ENCODE results near the gene MANF. TPM values are rescaled to one million over a fixed set of nuclear protein-coding genes. Genes with fewer than 3 reads are reported as not detected.

MANF gene
- total and polyA plus RNA-seq, 2 of the 4 experiments (the other 2 are of a cell fraction) = 65.4 to 122 TPM

- no peak overlapping the region for H2BK20ac ChIP-seq (ENCODE audit: low read depth, low read length)
- intact Hi-C loops (cut with micrococcal nuclease) = no loop called here
- no peak overlapping the region for H4K91ac ChIP-seq (ENCODE audit: insufficient read depth, low read depth, low read length)
- H3K27me3 ChIP-seq (ENCODE audit: control insufficient read depth, insufficient read depth, low read length) = no peaks in the 10 kb centered on the region
- no peak overlapping the region for H2AFZ ChIP-seq (replicated peaks; ENCODE audit: low read length, poor library complexity)
- H3K36me3 ChIP-seq (ENCODE audit: control insufficient read depth, insufficient read depth, low read length) = peaks cover 26% of the 10 kb centered on the region
- H3K4me2 ChIP-seq (ENCODE audit: low read depth, low read length) = no peak overlapping the region
- H3K14ac ChIP-seq (replicated peaks; ENCODE audit: low read depth, low read length) = no peak overlapping the region
- no peak overlapping the region for H3K18ac ChIP-seq (ENCODE audit: low read depth, low read length)
- ChIA-PET POLR2A (ENCODE audit: unreplicated experiment) (no interaction called here), CTCF (no interaction called here)
- no peak overlapping the region for H3K4ac ChIP-seq (ENCODE audit: low read depth, low read length)
- H2BK15ac ChIP-seq (ENCODE audit: low read depth, low read length) = no peak overlapping the region
- no peak overlapping the region for H2BK5ac ChIP-seq (ENCODE audit: low read depth, low read length, poor library complexity, severe bottlenecking)
- dilution Hi-C loops (cut with HindIII; ENCODE audit: low sequenced_read_pairs, unreplicated experiment) = no loop called here
- in situ Hi-C loops (cut with MboI; ENCODE audit: low sequenced_read_pairs) = no loop called here
- no peak overlapping the region for H2AK5ac ChIP-seq (ENCODE audit: low read depth, low read length)
- no peak overlapping the region for H4K5ac ChIP-seq (ENCODE audit: low read depth, low read length)
- H3K4me3 ChIP-seq (ENCODE audit: insufficient read depth, low read depth, low read length) = no peak overlapping the region
- H4K20me1 ChIP-seq (ENCODE audit: insufficient read depth, low read length) = no peaks in the 10 kb centered on the region
- peaks cover 8% of the 10 kb centered on the region; the same call in 1 of the 2 replicates for H3K9me1 ChIP-seq (ENCODE audit: insufficient read depth, low read length)
- TF ChIP-seq RCOR1 (IDR thresholded peaks at IDR 0.05; ENCODE audit: insufficient replicate concordance, low read length) = no peak
- TF ChIP-seq RAD21 (IDR thresholded peaks at IDR 0.05; ENCODE audit: low read length) = no peak
- no peak for TF ChIP-seq RFX5 (IDR thresholded peaks at IDR 0.05; ENCODE audit: low read depth, low read length)
- TF ChIP-seq, protein P1, sequence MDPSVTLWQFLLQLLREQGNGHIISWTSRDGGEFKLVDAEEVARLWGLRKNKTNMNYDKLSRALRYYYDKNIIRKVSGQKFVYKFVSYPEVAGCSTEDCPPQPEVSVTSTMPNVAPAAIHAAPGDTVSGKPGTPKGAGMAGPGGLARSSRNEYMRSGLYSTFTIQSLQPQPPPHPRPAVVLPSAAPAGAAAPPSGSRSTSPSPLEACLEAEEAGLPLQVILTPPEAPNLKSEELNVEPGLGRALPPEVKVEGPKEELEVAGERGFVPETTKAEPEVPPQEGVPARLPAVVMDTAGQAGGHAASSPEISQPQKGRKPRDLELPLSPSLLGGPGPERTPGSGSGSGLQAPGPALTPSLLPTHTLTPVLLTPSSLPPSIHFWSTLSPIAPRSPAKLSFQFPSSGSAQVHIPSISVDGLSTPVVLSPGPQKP (IDR thresholded peaks at IDR 0.05; ENCODE audit: borderline replicate concordance, low read depth, low read length) = no peak
- H3K9ac ChIP-seq (ENCODE audit: low read depth, low read length) = no peak overlapping the region
- H2BK120ac ChIP-seq (ENCODE audit: low read depth, low read length) = no peak overlapping the region
- no peaks in the 10 kb centered on the region for H3K9me3 ChIP-seq (ENCODE audit: control insufficient read depth, insufficient read depth, low read length)
- ATAC-seq (ENCODE audit: low read depth) (no peak), DNase-seq (no peak)
- no TSS peak for BruUV-seq (replicated peaks)
- no peak overlapping the region for H3K27ac ChIP-seq (ENCODE audit: insufficient read depth, low read length)
- H3K56ac ChIP-seq (ENCODE audit: extremely low read depth, insufficient read depth, low read length) = no peak overlapping the region
- WGBS, 2 experiments (ENCODE audit: extremely low coverage in 2 of 2, insufficient read length in 1 of 2) = no CpG with 5 or more reads among the region's 4 CpGs
- no peak overlapping the region for H4K8ac ChIP-seq (ENCODE audit: low read depth in 2 of 2, low read length in 2 of 2)
- H3K23ac ChIP-seq (ENCODE audit: low read depth, low read length) = no peak overlapping the region
- no peak overlapping the region for H2AK9ac ChIP-seq (replicated peaks; ENCODE audit: low read depth, low read length, poor library complexity)
- H3K79me1 ChIP-seq (ENCODE audit: low read depth in 1 of 2, low read length in 2 of 2) = peaks cover 15 to 18% of the 10 kb centered on the region in 2 experiments; a peak in 3 of 4 replicates
- H3K4me1 ChIP-seq (ENCODE audit: control insufficient read depth, insufficient read depth, low read length) = no peaks in the 10 kb centered on the region
Measured at GRCh38 chr3:51401735-51402134, 16.6 kb downstream of the MANF start.

All from IMR-90 (cell line).